Muscle layer of duodenum (tissue), 2 donors: ENCODE data around the gene TRIM24.
"Not testable (repeated sequence)": the region's sequence is repeated elsewhere in the genome, so short reads cannot be mapped to it uniquely, and the experiment has no call there.

Experiments
- H3K27ac ChIP-seq: one replicate; pipeline ENCODE4 v1.7.0; 2013; ENCODE audit warnings: mild to moderate bottlenecking, low read length
- H3K27me3 ChIP-seq: one replicate; pipeline ENCODE4 v1.7.0; 2013; ENCODE audit warnings: low read depth, mild to moderate bottlenecking, control low read depth, low read length
- H3K36me3 ChIP-seq, 2 donors: one replicate each; pipeline ENCODE4 v1.7.0; 2013; ENCODE audit warnings: low read length in 2 of 2, control low read depth in 1 of 2, mild to moderate bottlenecking in 1 of 2; ENCODE audit not compliant: insufficient read depth in 2 of 2, control insufficient read depth in 1 of 2
- H3K4me1 ChIP-seq, 2 donors: one replicate each; pipeline ENCODE4 v1.7.0; 2013; ENCODE audit warnings: low read length in 2 of 2, mild to moderate bottlenecking in 2 of 2, control low read depth in 1 of 2, moderate library complexity in 1 of 2; ENCODE audit not compliant: insufficient read depth in 2 of 2, control insufficient read depth in 1 of 2
- H3K4me3 ChIP-seq, 2 donors: one replicate each; pipeline ENCODE4 v1.7.0; 2013; ENCODE audit warnings: low read length in 2 of 2, low read depth in 1 of 2, mild to moderate bottlenecking in 1 of 2
- H3K9me3 ChIP-seq, 2 donors: one replicate each; pipeline ENCODE4 v1.7.0; 2013; ENCODE audit warnings: low read length in 2 of 2, control low read depth in 1 of 2, mild to moderate bottlenecking in 1 of 2; ENCODE audit not compliant: control insufficient read depth in 1 of 2
- donor health status: healthy.

Gene TRIM24

GRCh38 chr7:138520742-138521141 is 60.7 kb downstream of the TRIM24 start:
- H3K4me1 ChIP-seq = no peaks in the 10 kb centered on the region
- H3K4me3 ChIP-seq = no peak overlapping the region
- peaks cover 0 to 2% of the 10 kb centered on the region in 2 donors for H3K9me3 ChIP-seq
- H3K27ac ChIP-seq = no peak overlapping the region
- H3K27me3 ChIP-seq = no peaks in the 10 kb centered on the region
- H3K36me3 ChIP-seq = peaks cover 27 to 39% of the 10 kb centered on the region in 2 donors

- peaks cover 2 to 7% of the 10 kb centered on the region in 2 donors for H3K9me3 ChIP-seq
- no peak overlapping the region for H3K4me3 ChIP-seq
- no peaks in the 10 kb centered on the region for H3K4me1 ChIP-seq
- no peaks in the 10 kb centered on the region for H3K27me3 ChIP-seq
- no peak overlapping the region for H3K27ac ChIP-seq
- peaks cover 32 to 43% of the 10 kb centered on the region in 2 donors for H3K36me3 ChIP-seq
Observed at GRCh38 chr7:138521837-138522461, 61.9 kb downstream of the TRIM24 start.

- H3K36me3 ChIP-seq = peaks cover 32 to 51% of the 10 kb centered on the region in 2 donors
- no peak overlapping the region for H3K27ac ChIP-seq
- no peaks in the 10 kb centered on the region for H3K27me3 ChIP-seq
- peaks cover 15 to 19% of the 10 kb centered on the region in 2 donors for H3K9me3 ChIP-seq
- H3K4me3 ChIP-seq = no peak overlapping the region
- H3K4me1 ChIP-seq = no peaks in the 10 kb centered on the region
Observed at GRCh38 chr7:138524259-138524658, 64.2 kb downstream of the TRIM24 start.

GRCh38 chr7:138525757-138526156 is 65.7 kb downstream of the TRIM24 start:
- no peak overlapping the region for H3K27ac ChIP-seq
- no peaks in the 10 kb centered on the region for H3K27me3 ChIP-seq
- H3K4me1 ChIP-seq = no peaks in the 10 kb centered on the region
- no peak overlapping the region for H3K4me3 ChIP-seq
- peaks cover 18 to 19% of the 10 kb centered on the region in 2 donors for H3K9me3 ChIP-seq
- H3K36me3 ChIP-seq = peaks cover 26 to 43% of the 10 kb centered on the region in 2 donors

- H3K9me3 ChIP-seq = peaks cover 18 to 19% of the 10 kb centered on the region in 2 donors
- H3K36me3 ChIP-seq = peaks cover 22 to 37% of the 10 kb centered on the region in 2 donors
- H3K27me3 ChIP-seq = no peaks in the 10 kb centered on the region
- H3K4me1 ChIP-seq = no peaks in the 10 kb centered on the region
- peak overlapping the region in 1 of 2 donors; percentile 6 for H3K4me3 ChIP-seq
- no peak overlapping the region for H3K27ac ChIP-seq
Observed at GRCh38 chr7:138527746-138528223, 67.7 kb downstream of the TRIM24 start.

- not testable (repeated sequence) for H3K4me1 ChIP-seq, H3K27ac ChIP-seq, H3K9me3 ChIP-seq, H3K27me3 ChIP-seq, H3K4me3 ChIP-seq
- H3K36me3 ChIP-seq = peaks cover 14 to 22% of the 10 kb centered on the region in 2 donors
Observed at GRCh38 chr7:138536833-138537232, 76.8 kb downstream of the TRIM24 start.

GRCh38 chr7:138538518-138538917 is 78.5 kb downstream of the TRIM24 start:
- no peaks in the 10 kb centered on the region for H3K27me3 ChIP-seq
- no peak overlapping the region for H3K27ac ChIP-seq
- H3K4me1 ChIP-seq = no peaks in the 10 kb centered on the region
- H3K4me3 ChIP-seq = no peak overlapping the region
- no peaks in the 10 kb centered on the region for H3K9me3 ChIP-seq
- peaks cover 15 to 30% of the 10 kb centered on the region in 2 donors for H3K36me3 ChIP-seq

- no peaks in the 10 kb centered on the region for H3K4me1 ChIP-seq
- no peaks in the 10 kb centered on the region for H3K9me3 ChIP-seq
- no peak overlapping the region for H3K27ac ChIP-seq
- no peak overlapping the region for H3K4me3 ChIP-seq
- peaks cover 15 to 36% of the 10 kb centered on the region in 2 donors for H3K36me3 ChIP-seq
- no peaks in the 10 kb centered on the region for H3K27me3 ChIP-seq
Observed at GRCh38 chr7:138538997-138539644, 79.1 kb downstream of the TRIM24 start.

- H3K27ac ChIP-seq = no peak overlapping the region
- no peak overlapping the region for H3K4me3 ChIP-seq
- no peaks in the 10 kb centered on the region for H3K4me1 ChIP-seq
- no peaks in the 10 kb centered on the region for H3K27me3 ChIP-seq
- H3K36me3 ChIP-seq = peaks cover 15 to 36% of the 10 kb centered on the region in 2 donors
- H3K9me3 ChIP-seq = no peaks in the 10 kb centered on the region
Observed at GRCh38 chr7:138542183-138542582, 82.1 kb downstream of the TRIM24 start.

- peaks cover 11 to 36% of the 10 kb centered on the region in 2 donors for H3K36me3 ChIP-seq
Observed at GRCh38 chr7:138543739-138544138, 83.7 kb downstream of the TRIM24 start.

GRCh38 chr7:138545123-138545522 is 85.1 kb downstream of the TRIM24 start:
- no peaks in the 10 kb centered on the region for H3K4me1 ChIP-seq

More at GRCh38 chr7:138543739-138544138, 83.7 kb downstream of the TRIM24 start:
- H3K27ac ChIP-seq = no peak overlapping the region
- H3K9me3 ChIP-seq = no peaks in the 10 kb centered on the region
- H3K4me3 ChIP-seq = no peak overlapping the region
- H3K4me1 ChIP-seq = no peaks in the 10 kb centered on the region
- no peaks in the 10 kb centered on the region for H3K27me3 ChIP-seq

More at GRCh38 chr7:138545123-138545522, 85.1 kb downstream of the TRIM24 start:
- Histone ChIP-seq H3K27me3 (no peaks in the 10 kb centered on the region), H3K36me3 (peaks cover 6 to 30% of the 10 kb centered on the region in 2 donors), H3K9me3 (no peaks in the 10 kb centered on the region), H3K4me3 (no peak overlapping the region), H3K27ac (no peak overlapping the region)
